ENCODE results near the gene RGS6.

RGS6 gene

DNA sequence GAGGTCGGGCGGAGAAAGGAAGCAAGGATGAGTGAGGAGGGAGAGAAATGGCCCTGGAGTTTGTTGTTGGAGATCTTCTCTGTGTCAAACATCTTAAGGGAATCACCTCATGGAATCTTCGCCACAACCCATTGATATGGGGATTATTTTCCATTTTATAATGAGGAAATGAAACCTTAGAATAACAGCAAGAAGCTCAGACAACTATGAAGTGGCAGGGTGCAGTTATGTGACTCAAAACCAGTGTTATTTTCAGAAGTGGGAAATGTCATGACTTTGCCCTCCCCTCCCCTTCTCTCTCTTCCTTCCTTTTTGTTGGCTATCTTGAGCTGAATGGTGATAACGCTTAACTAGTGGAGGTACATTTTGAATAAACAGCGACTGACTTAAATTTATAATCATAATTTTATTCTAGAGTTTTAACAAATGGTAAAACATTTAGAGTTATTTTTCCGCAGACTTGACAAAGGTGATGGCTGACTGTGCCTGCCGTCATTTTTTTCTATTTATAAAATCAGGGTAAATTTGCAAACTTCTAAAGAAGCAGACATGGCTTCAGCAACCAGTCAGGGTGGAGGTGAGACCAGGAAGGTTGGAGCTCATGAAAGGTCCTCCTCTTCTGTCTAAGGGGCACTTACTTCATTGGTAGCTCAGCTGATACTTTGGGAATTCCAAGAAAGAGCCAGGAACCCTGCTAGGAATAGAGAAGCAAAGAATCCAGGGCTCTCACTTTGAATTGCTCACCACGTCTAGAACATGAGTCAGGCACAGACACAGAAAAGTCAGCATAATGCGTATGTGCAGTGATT, 232.4 kb downstream of the RGS6 start:
- no peak for DNase-seq (ENCODE audit: low read depth)

DNA sequence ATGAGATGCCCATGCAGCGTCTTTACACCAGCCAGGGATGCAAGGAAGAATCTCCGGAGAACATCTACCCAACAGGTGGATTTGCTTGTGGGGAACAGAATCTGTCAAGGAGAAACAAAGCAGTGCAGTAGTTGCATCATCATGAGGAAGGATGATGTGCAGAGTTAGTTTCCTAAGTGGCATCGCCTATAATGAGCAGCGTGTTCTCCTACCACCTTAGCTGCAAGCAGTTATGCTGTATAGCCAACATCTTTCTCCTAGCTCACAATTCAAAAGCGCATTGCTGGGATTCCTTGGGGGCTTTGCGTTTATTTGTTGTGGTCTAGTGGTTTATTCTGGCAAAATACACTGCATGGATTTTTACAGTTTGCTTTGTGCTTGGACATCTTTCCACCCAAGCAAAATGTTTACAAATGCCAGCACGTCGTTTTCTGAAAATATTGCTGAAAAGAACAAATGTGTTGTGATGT, 233.0 kb downstream of the RGS6 start:
- no peak for DNase-seq (ENCODE audit: low read depth)

DNA sequence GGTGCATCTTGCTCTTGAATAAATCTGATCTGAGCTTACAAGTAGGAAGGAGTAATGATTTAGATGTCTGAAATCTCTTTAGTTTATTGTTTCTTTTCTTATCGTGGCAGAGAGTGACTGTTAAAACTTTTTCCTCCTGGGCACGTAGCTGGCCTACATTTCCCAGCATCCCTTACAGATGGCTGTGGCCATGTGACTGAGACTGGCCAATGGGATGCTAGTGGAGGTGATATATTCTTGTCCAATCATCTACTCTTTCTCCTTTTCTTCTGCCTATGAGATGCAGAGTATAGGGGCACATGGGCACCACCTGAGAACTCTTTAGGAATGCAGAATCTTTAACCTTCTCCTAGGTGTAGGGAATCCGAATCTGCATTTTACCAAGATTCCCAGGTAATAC, 237.3 kb downstream of the RGS6 start:
- no peak for DNase-seq (ENCODE audit: low read depth)

DNA sequence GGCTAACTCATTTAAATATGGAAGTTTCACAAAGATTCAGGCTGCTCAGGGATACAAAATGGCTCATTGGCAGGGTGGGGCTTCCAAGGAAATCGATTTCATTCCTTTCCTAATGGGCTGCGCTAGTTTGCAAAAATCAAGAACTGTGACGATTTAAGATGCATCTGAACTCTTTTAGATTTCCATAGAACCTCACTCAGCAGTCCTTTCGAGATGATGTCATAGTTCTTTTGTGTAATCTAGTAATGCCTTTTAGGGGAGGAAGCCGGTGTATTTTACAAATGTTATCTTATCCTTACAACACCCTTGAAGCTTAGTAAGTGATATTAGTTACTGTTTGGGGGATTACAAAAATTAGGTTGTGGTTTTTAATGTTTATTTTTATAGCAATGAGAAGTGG, 239.8 kb downstream of the RGS6 start:
- DNase-seq (ENCODE audit: low read depth), result no peak

DNA sequence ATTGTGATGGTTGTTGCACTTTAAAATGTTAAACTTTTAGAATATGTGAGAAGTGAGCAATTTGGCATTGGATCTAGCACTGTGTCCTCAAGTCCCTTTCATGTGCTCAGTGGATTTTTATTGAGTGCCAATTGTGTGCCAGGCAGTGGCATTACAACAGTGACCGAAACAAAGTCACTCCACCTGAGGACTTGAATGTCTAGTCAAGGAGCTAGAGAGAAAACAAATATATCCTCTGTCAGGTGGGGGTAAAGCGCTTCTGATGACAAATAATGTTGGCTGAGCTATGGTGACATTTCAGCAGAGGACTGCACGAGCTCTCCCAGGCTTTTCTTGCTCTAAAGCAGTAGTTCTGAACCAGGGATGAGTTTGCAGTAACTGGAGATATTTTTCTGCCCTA, 240.4 kb downstream of the RGS6 start:
- DNase-seq (ENCODE audit: low read depth), result no peak

DNA sequence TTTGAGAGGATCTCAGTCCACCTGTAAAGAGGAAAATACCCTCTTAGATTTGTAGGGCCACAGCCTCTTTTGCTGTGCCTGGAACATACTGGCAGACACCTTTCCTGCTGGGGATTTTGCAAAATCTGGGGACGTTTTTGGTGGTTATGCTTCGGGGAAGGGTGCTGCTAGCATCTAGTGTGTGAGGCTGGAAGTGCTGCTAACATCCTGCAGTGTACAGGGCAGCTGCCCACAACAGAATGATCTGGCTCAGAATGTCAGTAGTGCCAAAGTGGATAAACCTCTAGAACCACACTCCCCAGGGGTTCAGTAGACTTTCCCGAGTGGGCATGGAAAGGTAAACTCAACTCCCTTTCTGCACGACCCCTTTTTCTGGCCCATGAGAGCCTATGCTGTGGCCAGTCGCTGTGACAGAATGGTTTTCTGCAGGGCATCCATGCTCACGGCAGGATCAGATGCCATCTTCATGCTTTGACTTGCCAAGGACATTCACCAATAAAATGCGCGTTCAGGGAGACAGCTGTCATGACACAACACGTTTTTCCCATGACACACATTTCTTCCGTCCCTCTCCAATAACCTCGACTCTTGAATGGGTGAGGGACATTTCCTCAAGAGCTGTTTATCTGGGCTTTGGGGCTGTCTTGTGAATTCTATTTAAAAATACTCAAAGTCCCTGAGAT, 240.9 kb downstream of the RGS6 start:
- no peak for DNase-seq (ENCODE audit: low read depth)

DNA sequence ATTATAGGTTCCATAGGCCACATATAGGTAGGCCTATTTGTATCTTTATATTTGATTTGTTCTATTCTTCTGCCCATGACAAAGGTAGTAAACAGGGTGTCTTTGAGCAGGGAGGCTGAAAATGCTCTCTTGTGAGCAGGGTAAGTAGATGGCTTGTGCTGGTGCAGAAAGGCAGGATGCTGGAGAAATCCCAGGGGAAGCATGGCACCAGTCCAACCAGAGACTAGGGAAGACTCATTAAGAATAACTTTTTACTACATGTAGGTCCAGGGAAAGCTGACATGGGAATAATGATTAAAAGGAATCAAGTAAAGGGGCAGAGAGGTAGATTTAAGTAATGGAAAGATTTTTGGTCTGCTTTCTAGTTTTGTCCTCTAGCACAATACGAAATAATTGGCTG, 245.0 kb downstream of the RGS6 start:
- no peak for DNase-seq (ENCODE audit: low read depth)

DNA sequence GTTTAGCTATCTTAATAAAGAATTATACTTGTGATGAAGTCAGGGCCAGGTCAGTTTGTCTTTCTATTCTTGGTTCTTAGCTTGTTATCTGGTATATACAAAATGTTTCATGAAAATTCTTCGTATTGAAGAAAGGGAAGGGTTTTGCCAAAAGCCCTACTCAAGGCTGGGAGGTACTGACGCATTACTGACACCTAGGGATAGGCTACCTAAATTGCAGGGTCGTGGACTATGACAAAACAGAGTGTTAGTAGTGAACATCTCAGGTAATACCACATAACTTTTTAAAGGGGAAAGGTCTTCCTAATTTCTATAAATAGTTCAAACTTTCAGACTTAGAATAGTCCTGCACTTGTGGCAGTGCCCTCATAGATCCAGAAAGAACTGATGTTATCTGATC, 246.3 kb downstream of the RGS6 start:
- DNase-seq (ENCODE audit: low read depth), result no peak

DNA sequence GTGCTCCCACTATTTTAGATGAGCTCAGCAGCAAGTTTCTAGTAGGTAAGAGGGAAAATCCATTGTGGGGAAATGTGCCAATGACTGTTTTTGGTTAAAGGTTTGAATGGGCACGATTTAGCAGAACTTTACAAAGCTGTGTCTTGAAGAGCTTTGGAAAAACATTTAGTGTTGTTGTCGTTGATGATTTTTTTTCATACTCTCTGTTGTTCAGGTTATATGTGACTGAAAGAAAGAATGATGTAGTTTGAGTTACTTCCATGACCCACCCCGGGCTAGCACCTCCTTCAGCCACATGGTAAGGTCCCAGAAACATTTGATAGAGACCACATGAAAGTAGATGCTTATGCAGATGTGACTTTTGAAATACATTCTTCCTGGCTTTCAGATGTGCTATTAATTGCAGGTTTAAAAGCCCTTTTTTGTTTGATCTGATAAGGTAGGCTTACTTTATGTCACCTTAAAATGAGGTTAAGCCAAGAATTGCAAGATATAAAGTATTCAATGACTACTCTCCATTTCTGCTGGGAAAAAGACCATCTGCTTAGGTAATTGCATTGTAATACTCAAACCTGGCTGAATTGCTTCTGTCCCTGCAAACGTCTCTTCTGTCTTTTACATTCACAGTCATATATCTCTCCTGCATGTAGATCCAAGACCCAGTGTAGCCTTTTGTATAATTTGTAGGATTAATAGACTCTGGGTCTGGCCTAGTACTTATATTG, 250.6 kb downstream of the RGS6 start:
- DNase-seq (ENCODE audit: low read depth), result no peak

DNA sequence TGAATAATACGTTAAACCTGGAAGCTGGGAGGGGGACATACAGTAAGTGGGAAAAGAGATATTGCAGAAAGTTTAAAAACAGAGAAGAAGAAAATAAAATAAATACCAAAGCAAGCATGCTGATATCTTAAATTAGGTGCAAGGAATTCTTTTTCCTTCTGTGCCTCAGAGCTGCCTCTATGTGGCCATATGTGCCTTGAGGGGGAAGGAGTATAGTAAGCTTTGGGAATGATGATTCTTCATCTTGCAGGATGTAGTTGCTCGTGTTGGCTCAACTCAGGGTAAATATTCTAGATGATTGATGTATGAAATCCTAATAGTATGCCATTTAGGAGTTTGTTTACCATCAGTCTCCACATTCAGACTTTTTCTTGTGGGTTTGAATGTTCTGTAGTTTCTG, 251.4 kb downstream of the RGS6 start:
- DNase-seq (ENCODE audit: low read depth), result no peak

DNA sequence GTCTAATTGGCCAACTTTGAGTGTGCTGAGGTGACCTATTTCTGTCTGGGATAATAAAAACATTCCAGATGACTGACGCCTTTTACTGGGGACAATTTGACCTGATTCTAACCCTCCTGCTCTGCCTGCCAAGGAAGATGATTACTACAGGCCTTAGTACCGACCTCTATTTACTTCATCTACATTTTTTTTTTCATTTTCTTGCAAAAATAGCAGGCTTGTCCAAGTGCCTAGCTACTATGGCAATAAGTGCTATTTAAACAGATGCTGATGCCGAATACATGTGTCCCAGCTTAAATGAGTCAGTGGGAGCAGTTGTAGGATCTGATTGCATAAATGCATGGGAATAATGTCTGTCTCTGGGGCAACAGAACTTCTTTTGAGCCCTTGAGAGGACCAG, 254.3 kb downstream of the RGS6 start:
- DNase-seq (ENCODE audit: low read depth), result no peak

DNA sequence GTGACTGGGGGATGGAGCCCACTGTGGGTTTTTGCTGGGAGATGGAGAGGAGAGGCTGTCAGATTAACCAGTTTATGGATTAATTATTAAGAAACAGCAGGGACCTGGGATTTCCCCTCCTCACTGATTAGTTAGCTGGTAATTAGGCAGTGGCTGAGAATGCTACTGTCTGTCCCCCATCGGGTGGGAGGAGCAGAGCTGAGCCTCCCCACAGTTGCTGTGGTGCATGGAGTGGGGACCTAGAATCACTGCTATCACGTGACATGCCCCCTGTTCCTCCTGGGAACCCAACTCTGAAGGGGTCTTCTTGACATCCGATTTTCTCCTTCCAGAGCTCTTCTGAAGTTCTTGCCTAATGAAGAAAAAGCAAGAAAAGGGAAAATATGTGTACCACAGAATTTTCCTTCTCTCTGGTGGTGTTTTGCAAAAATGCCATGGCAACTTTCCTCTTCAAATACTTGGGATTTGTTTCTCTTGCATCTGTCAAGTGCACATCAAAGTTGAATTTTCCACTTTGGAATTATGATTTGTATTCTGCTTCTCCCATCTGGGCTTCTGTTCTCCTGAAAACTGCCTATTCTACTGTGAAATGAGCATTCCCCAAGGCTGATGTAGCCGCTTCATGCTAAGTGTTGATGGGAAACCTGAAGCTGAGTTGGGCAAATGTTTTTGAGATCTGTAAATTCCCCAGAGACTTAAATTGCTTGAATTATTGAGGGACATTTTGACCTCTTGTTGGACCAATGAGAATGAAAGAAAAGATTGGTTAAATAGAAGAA, 264.2 kb downstream of the RGS6 start:
- DNase-seq (ENCODE audit: low read depth), result no peak

DNA sequence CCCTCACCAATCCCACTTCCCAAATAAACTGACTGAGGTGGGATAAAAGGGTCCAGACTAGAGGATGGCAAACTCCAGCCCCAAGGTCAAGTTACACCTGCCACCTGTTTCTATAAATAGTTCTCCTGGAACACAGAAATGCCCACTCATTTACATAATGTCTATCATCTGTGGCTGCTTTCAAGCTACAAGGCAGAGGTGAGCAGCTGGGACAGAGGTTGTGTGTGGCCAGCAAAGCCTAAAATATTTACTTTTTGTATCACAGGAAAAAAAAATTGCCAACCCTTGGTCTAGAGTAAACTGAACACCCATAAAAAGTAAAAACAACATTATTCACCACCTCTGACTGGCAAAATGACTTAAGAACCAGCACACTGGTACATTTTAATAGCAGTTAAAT, 269.4 kb downstream of the RGS6 start:
- no peak for DNase-seq (ENCODE audit: low read depth)

DNA sequence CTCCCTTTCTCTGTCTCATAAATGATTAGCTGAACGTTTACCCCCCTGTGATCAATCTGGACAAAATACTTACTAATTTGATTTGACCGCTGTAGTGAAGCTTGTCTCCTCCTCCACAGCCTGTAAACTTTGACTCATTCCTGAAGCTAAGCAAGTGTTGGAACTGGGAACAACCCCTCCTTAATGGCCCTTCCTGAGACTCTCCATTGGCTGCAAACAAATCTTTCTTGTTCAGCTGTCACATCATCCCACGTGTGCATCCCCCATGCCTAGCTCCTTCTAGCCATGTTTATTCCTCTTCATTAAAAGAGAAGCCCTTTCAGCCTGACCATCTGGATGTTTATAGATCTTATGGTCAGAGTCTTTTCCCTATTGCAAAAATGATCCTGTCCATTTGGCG, 281.2 kb downstream of the RGS6 start:
- DNase-seq (ENCODE audit: low read depth), result no peak

DNA sequence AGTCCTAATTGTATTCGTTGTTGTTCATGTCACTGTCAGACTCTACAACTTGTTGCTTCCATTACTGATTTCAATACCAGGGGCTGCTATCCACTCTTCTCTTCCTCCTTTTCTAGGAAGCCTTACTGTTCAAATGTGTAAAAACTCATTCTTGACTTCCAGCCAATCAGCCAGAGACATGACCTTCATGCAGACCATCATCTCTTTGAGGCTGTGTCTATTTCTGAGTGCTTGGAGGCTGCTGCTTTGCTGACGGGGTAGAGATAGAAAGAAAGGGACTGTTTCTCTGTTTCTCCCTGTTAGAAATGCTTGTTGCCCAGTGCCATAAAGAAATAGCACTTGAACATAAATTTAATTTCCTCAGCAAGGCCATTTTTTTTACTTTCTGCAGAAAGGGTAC, 282.9 kb downstream of the RGS6 start:
- no peak for DNase-seq (ENCODE audit: low read depth)

DNA sequence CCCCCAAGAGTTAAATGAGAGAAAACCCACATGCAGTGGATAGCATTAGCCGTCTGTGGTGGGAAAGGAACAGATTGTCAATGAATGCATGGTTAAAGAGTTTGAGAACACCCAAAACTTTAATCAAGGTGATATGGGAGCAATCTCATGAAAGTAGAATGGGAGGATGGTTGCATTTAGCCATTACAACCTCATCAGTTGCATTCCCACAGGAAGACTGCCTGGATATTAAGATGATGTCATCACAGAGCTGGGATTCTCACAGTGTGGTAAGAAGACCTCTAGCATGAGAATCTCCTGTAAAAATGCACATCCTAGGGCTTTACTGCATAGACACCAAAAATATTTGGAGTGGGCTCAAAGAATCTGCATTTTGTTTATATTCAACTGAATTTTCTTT, 284.9 kb downstream of the RGS6 start:
- no peak for DNase-seq (ENCODE audit: low read depth)

DNA sequence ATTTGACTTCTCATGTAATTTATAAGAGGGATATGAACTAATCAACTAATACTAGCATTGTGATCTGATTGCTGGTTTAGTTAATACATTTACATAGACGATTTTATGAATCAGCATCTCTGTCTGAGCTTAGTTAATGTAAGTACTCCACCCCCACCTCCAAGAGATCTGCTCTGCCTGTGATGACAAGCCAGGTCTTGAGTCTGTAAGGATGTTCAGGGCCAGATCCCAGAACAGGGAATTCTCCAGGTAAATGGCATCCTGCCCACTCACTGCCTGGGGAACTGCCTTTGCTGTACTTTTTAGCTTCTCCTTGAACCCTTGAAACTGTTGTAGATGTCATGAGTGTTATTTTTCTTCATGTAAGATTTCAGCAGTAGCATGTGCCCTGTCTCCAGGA, 289.8 kb downstream of the RGS6 start:
- DNase-seq (ENCODE audit: low read depth), result no peak

DNA sequence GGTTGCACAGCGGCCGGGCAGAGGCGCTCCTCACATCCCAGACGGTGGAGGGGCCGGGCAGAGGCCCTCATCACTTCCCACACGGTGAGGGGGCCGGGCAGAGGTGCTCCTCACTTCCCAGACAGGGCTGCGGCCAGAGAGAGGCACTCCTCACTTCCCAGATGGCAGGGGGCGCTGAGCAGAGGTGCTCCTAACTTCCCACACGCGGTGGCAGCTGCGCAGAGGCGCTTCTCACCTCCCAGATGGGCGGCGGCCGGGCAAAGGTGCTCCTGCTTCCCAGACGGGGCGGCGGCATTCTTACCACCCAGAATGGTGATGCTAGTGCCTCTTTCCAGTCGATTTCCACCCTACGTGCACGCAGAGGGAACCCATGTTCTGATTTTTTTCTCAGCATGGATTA, 304.4 kb downstream of the RGS6 start:
- no peak for DNase-seq (ENCODE audit: low read depth)

DNA sequence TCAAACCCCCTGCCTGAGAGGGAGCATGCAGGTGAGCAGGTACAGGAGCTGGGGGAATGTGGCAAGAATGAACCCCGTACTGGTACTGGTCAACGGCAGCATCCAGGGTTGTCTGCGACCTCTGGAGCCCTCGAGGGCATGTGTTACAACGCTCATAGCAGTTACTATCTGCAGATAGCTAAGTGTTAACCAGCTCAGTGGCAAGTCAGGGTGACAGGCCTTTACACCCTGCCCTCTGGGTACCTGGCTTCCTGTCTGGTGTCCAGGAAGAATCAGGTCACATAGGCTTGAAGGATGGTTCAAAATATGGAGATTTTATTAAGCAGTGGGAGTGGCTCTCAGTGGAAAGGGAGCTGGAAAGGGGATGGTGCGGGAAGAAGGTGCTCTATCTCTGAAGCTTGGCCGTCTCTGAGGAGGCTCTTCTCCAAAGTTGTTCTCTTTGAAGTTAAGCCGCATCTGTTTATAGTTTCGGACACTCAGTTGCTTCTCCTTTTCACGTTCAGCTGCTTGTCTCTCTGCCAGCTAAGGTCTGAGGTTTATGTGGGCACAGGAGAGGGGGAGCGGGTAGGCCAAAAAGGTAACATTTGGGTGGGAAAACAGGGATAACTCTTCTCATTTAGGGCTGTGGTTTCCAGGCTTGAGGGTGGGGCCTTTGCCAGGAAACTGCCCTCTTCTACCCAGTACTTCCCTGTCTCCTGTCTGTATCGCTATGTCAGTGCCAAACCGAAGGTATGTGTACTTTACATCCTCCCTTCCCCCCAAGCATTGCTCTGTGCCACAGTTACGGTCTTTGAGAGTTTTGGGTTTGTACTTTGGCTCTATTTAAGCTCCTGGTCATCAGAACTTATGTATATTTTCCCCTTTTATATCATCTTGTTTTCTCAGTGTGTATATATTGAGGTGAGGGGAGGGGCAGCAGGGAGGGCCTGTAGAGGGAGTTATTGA, 305.8 kb downstream of the RGS6 start:
- no peak for DNase-seq (ENCODE audit: low read depth)

DNA sequence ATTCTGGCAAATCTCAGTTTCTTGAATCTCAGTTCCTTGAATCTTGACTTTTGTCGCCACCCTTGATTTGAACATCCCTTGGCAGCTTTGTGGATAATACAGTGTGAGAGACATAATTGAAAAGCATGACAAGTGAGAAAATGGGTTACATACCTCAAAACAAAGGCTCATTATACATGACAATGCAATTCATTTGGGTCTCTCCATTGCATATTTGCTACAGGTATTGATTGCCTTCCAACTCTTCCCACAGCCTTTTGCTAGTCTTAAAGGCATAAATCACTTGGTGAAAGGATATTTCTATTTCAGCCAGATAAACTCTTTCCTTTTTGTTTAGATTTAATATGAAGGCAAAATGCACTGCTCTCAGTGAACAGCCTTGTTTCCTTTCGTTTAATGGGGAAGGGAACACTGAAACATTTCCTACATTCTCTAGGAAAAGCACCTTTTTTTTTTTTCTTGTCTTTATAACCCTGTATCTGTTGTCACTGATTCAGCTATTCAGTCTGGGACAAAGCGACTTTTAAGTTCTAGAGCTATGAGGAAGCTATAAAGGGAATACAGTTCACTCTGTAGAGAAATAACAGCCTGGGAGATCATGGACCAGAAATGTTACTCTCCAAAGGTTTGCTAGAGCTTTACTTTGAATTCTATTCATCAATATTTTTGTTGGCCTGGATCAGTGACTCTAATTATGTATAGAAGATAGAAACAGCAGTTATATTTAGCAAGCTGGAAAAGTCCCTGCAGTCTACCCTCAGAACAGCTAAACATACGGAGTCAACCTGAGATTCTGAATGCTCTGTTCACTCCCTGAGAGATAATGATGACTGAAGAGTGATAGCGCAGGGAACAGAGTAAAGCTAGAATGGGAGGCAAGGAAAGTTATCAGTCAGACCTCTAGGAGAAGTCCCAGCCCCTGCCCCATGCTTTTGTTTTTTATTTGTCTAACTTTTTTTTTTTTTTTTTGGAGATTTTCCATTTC, 311.4 kb downstream of the RGS6 start:
- no peak for DNase-seq (ENCODE audit: low read depth)
